Cortex of kidney (tissue), 1 donor: ENCODE measurements around the gene PRKCB.

Source experiments
- DNase-seq: peaks from one replicate; lab custom pipeline; 2025; lab: John Stamatoyannopoulos, UW

PRKCB gene

GRCh38 chr16:24253192-24253591 lies 417.4 kb downstream of the PRKCB start:
- DNase-seq: no peak

DNA sequence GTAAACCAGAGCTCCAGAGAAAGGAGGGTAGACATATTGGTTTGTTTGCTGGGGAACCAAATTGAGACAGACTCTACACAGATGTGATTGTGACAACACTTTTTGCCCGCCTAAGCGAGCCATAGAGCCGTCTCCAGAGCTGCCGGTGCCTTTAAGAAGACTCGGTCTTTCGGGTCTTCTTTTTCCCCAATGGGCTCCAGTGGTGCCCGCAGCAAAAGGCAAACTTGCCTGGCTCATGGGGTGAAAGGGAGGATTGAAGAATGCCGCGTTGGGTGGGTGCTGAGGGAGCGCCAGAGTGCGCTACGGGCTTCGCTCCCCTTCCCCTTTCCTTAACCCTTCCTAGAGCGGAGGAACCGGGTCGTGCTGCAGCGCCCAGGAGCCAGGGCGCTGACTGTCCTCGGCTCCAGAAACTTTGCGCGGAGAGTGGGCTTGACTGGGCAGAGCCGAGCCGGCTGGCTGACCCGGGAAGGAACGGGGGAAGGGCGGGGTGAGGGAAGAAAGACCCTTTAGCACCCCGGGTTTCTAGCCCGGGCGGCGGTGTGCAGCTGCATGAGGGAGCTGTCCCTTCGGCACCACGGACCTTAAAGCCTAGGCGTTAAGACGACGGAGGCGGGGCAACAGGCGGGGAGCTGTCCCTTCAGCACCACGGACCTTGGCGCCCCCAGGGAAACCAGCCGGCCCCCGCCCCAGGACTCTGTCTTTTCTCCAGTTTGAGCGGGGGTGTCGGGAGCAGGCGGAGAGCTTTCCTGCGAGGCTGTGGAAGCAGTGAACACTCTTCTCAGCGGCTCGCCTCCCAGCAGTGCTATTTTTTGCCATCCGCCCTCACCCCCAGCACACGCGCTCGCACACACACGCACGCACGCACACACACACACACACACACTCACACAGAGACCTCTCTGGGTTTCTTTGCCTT lies 419.9 kb downstream of the PRKCB start, which contains the start of gene CACNG3:
Gene CACNG3, plus strand, starts transcription at position 880 of the 916 bp plus-strand sequence. CDS start 420 bp downstream, outside the sequence.
- no peak for DNase-seq

DNA sequence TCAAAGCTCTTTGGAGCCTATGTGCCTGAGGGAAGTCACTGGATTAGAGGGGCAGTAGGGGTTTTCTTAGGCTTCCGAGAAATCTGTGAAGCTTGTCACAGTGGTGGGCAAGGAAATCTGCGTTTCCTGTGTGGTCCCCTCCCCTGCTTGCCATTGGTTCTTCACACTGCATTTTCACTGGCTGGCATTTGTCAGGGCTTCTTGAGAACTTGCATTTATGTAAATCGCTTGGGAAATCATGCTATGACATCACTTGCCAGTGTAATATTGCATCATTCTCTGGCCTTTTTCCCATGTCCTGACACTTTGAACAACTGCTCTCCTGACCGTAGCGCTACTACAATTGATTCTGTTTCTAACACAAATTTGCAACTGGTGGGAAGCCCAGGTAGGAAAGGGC lies 422.2 kb downstream of the PRKCB start:
- DNase-seq: no peak

DNA sequence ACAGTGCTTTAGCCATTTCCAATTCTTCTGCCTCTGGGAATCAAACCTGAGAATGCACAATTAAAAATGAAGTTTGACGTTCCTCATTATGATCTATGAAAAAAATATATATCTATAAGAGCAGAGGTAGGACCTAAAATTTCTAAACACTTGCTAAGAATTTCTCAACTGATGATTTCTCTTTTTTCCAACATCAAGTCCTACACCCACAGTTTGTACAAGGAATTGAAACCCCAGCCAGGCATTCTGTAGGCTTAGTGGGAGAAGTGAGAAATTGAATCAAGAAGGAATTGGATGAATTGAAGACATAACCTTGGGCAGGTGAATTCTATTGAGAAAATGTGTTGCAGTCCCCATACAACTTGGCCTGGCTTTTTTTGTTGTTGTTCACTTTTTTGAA lies 423.0 kb downstream of the PRKCB start:
- no peak for DNase-seq

DNA sequence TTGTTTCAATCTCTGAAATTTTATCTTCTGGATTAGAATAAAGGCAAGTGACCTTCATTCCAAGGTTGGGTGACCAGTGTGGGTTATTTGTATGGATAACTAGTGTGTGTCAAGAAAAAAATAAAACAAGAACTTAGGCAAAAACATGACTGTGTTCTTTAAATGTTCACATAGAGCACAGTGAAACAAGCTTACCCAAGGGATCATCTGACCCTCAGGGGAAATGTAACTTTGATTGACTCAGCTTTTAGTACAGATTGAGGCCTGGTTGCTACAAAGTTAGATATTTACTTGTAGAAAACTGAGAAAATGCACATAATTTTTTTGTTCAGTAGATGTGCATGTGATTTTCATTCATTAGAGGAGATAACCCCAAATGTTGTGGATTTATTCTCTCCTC lies 427.0 kb downstream of the PRKCB start:
- no peak for DNase-seq
